Breast epithelium (tissue), 4 donors: Measurements from ENCODE around the gene ZMIZ1. TPM values are rescaled to one million over a fixed set of nuclear protein-coding genes. Genes with fewer than 3 reads are reported as not detected.
A peak's percentile ranks its signal among the peaks of the same experiment; 100 is the strongest.

Source experiments
- DNase-seq, 2 donors: peaks; one replicate each; pipeline ENCODE4 v3.0.0-alpha.2; 2019; ENCODE audit warnings: low spot score in 2 of 2
- H3K27ac ChIP-seq, 2 donors: fragments of 200-600 bp; sonication (generic) in 1 of 2; one replicate each; pipeline ENCODE4 v1.5.1; 2016 to 2019; ENCODE audit warnings: mild to moderate bottlenecking in 1 of 2
- H3K27me3 ChIP-seq, 2 donors: fragments of 200-600 bp; sonication (generic) in 1 of 2; one replicate each; pipeline versions ENCODE4 v1.5.1 to v1.6.0; 2017 to 2019; ENCODE audit warnings: control low read depth in 1 of 2, mild to moderate bottlenecking in 1 of 2
- H3K36me3 ChIP-seq: fragments of 200-600 bp; one replicate; pipeline ENCODE4 v1.5.1; 2019
- H3K4me1 ChIP-seq, 2 donors: fragments of 200-600 bp; sonication (generic); one replicate each; pipeline ENCODE4 v1.5.1; 2016 to 2019; ENCODE audit warnings: control low read depth in 1 of 2
- H3K4me3 ChIP-seq, 3 donors: fragments of 200-600 bp; sonication (generic); 1 replicate in 2 of 3; 2 replicates in 1 of 3; pipeline ENCODE4 v1.5.1; 2016 to 2019; ENCODE audit warnings: mild to moderate bottlenecking in 3 of 3, moderate library complexity in 2 of 3
- H3K9me3 ChIP-seq, 2 donors: fragments of 200-600 bp; sonication (generic) in 1 of 2; one replicate each; pipeline ENCODE4 v1.5.1; 2016 to 2019; ENCODE audit warnings: control low read depth in 1 of 2
- POLR2A ChIP-seq: fragments of 450-650 bp; IDR thresholded peaks from one replicate; pipeline ENCODE4 v1.6.1; 2016; ENCODE audit warnings: antibody characterized with exemption, mild to moderate bottlenecking, moderate library complexity
- POLR2AphosphoS5 ChIP-seq, 3 donors: sonication (generic); formaldehyde crosslinking; IDR thresholded peaks; one replicate each; pipeline ENCODE4 v1.6.1; 2017; ENCODE audit warnings: antibody characterized with exemption in 3 of 3
- intact Hi-C: fragments of 100-400 bp; cut with DNase I; formaldehyde crosslinking; loops from one replicate; pipeline ENCODE4 v1.15.1; 2023; ENCODE audit warnings: low total_unique reads
- total RNA-seq, 3 donors: library from RNA; depleted of rRNA; stranded (reverse); fragments of >200 nt; gene quantifications; one replicate each; pipeline ENCODE4 v1.1.0, GENCODE V29; 2016
- TF ChIP-seq, protein P1 (sequence below), 3 donors: fragments of 450-650 bp; IDR thresholded peaks; one replicate each; pipeline ENCODE4 v1.5.1; 2016 to 2017; ENCODE audit warnings: antibody characterized with exemption in 3 of 3, mild to moderate bottlenecking in 3 of 3, moderate library complexity in 3 of 3

Gene ZMIZ1
- total RNA-seq, 3 donors from 2014 or later, result 34.4 to 63.7 (median 39.8) TPM

DNA sequence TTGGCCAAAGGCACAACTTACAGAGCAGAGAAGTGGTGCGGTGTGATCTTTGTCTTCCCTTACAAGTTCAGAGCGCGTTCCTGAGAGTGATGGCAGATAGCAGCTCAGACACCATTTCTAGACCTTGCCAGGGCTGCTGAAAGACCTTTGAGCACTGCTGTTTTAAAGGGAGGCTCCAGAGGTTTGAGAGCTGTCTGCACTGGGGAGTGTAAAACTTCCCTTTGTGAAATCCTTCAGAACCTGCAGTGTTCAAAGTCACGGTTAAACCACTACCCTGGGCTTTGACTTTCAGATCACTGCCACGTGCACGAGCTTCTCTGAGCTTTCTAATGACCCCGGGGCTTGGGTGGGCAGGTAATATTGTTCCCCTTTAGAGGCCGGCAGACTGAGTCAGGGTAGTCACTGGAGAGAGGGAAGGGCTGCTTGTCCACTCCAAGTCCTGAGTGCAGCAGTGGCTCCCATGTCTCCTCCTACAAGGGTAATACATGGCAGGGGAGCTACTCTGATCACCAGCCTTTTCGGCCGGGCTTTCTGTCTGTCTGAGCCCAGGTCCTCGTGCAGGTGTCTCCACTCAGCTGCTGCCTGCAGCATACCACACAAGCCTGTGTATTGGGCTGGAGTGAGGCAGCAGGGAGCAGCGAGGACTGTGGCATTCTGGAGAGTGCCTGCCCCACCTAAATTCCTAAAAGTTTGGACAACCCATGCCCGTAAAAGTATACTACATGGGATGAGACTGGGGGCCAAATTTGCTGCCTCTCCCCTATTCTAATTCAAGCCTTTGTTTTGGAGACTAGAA, 63.3 kb downstream of the ZMIZ1 start:
- no peak overlapping the region for H3K4me3 ChIP-seq
- TF ChIP-seq, protein P1, sequence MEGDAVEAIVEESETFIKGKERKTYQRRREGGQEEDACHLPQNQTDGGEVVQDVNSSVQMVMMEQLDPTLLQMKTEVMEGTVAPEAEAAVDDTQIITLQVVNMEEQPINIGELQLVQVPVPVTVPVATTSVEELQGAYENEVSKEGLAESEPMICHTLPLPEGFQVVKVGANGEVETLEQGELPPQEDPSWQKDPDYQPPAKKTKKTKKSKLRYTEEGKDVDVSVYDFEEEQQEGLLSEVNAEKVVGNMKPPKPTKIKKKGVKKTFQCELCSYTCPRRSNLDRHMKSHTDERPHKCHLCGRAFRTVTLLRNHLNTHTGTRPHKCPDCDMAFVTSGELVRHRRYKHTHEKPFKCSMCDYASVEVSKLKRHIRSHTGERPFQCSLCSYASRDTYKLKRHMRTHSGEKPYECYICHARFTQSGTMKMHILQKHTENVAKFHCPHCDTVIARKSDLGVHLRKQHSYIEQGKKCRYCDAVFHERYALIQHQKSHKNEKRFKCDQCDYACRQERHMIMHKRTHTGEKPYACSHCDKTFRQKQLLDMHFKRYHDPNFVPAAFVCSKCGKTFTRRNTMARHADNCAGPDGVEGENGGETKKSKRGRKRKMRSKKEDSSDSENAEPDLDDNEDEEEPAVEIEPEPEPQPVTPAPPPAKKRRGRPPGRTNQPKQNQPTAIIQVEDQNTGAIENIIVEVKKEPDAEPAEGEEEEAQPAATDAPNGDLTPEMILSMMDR (IDR thresholded peaks at IDR 0.05), result no peak
- TF ChIP-seq POLR2A (no peak), POLR2AphosphoS5 (IDR thresholded peaks at IDR 0.05) (no peak)
- H3K36me3 ChIP-seq, result no peaks in the 10 kb centered on the region
- H3K4me1 ChIP-seq, result peaks cover 0 to 5% of the 10 kb centered on the region in 2 donors
- no peak overlapping the region for H3K27ac ChIP-seq
- intact Hi-C loops, result no loop called here
- DNase-seq, result no peak
- no peaks in the 10 kb centered on the region for H3K27me3 ChIP-seq
- no peaks in the 10 kb centered on the region for H3K9me3 ChIP-seq

DNA sequence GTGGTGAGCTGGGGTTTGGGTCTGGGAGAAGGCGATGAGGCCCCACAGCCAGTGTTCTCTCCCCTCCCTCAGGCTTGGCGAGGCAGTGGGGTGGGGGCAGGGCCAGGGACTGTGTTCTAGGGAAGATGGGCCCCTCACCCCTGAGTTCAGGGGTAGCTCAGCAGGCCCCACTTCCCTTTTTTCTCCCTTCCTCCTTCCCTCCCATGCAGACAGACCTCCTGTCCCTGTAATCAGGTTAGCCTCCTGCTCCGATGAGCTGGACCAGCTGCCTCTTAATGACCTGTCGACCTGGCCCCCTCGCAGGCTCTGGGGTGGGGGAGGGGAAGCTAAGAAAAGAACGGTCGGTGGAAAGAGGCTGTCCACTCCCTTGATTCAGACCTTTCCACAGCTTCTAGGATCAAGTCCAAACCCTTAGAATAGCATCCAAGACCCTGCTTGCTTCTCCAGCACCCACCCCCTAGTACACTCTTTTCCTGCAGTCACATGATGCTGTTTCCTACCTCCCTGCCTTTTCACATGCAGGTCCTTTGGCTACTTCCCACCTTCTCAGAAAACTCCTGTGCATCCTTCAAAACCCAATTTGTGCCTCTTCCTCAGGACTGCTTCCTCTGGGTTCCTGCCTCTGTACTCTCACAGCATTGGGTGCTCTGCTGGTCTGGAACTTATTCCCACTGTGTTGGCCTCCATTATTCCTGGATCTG, 64.1 kb downstream of the ZMIZ1 start:
- H3K4me3 ChIP-seq, result no peak overlapping the region
- TF ChIP-seq, protein P1 (IDR thresholded peaks at IDR 0.05), result no peak
- no peak for TF ChIP-seq POLR2A
- no peak for TF ChIP-seq POLR2AphosphoS5 (IDR thresholded peaks at IDR 0.05)
- H3K27ac ChIP-seq, result no peak overlapping the region
- H3K27me3 ChIP-seq, result no peaks in the 10 kb centered on the region
- H3K4me1 ChIP-seq, result no peaks in the 10 kb centered on the region
- H3K9me3 ChIP-seq, result no peaks in the 10 kb centered on the region
- intact Hi-C loops, result no loop called here
- no peak for DNase-seq
- H3K36me3 ChIP-seq, result no peaks in the 10 kb centered on the region

DNA sequence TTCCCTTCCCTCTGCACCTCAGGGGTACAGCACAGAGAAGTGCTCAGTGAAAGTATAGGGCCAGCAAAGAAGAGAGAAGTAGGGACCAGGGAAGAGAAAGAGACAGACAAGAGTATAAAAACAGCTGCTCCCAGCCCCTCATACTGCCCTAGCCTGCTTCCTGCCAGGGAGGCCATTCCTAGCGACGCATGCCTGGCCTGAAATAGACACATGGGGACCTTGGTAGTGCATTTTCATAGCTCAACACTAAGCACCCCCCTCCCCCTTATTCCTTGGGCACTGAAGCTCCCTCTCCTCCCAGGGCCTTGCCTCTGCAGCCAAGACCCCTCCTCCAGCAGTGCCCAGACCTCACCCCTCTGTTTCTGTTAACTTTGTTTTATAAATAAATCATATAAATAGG, 64.7 kb downstream of the ZMIZ1 start:
- H3K27me3 ChIP-seq, result no peaks in the 10 kb centered on the region
- no peak for TF ChIP-seq POLR2A
- no peak for TF ChIP-seq POLR2AphosphoS5 (IDR thresholded peaks at IDR 0.05)
- TF ChIP-seq, protein P1 (IDR thresholded peaks at IDR 0.05), result no peak
- H3K27ac ChIP-seq, result no peak overlapping the region
- no peak for DNase-seq
- intact Hi-C loops, result no loop called here
- no peaks in the 10 kb centered on the region for H3K4me1 ChIP-seq
- no peaks in the 10 kb centered on the region for H3K9me3 ChIP-seq
- H3K36me3 ChIP-seq, result no peaks in the 10 kb centered on the region
- no peak overlapping the region for H3K4me3 ChIP-seq

DNA sequence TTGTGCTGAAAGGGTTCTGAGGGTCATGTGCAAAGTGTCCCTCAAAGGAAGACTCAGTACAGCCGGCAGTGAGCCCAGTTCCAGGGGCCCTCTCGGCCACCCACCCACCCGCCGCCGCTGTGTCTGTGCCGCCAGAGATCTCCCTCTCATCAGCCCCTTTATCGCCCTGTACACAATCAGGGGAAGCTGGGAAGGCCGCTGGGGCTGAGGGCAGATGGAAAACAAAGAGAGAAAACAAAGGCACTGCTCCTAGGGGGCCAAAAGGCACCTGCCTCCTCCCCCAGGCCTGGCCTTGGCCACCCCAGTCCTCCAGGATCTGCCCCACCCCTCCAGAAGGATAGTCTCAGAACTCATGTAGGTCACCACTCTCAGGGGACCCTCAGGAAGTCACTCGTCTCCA, 67.0 kb downstream of the ZMIZ1 start:
- Histone ChIP-seq H3K9me3 (no peaks in the 10 kb centered on the region), H3K4me3 (no peak overlapping the region), H3K27me3 (no peaks in the 10 kb centered on the region), H3K4me1 (no peaks in the 10 kb centered on the region), H3K36me3 (no peaks in the 10 kb centered on the region), H3K27ac (peak overlapping the region; percentile 27 to 65)
- intact Hi-C loops, result no loop called here
- TF ChIP-seq, protein P1 (IDR thresholded peaks at IDR 0.05), result no peak
- no peak for TF ChIP-seq POLR2A
- no peak for TF ChIP-seq POLR2AphosphoS5 (IDR thresholded peaks at IDR 0.05)
- no peak for DNase-seq
